NCI-H2171 (cell line): Measurements from ENCODE around the gene PRKX.
"Not testable (repeated sequence)": the region's sequence is repeated elsewhere in the genome, so short reads cannot be mapped to it uniquely, and the experiment has no call there.

Experiments used
- DNase-seq: peaks from one replicate; lab custom pipeline; 2025; lab: John Stamatoyannopoulos, UW

PRKX gene

DNA sequence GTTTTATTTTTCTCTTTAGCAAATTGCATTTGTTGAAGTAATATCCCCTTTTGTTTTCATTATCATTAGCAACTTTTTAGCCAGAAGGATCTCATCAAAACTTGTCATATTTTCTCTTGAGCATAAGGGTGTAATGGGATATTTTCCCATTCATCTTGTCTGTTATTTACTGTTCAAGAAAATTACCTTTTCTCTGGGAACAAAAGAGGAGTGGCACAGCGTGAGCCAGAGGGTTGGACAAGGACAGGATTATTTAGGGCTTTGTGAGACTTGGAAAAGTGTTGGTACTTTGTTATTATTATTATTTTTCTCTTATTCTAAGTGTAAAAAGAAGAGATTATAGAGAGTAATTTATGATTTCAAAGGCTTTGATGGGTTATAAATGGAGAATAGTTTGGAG, 135.9 kb downstream of the PRKX start:
- peak; percentile 17 for DNase-seq

DNA sequence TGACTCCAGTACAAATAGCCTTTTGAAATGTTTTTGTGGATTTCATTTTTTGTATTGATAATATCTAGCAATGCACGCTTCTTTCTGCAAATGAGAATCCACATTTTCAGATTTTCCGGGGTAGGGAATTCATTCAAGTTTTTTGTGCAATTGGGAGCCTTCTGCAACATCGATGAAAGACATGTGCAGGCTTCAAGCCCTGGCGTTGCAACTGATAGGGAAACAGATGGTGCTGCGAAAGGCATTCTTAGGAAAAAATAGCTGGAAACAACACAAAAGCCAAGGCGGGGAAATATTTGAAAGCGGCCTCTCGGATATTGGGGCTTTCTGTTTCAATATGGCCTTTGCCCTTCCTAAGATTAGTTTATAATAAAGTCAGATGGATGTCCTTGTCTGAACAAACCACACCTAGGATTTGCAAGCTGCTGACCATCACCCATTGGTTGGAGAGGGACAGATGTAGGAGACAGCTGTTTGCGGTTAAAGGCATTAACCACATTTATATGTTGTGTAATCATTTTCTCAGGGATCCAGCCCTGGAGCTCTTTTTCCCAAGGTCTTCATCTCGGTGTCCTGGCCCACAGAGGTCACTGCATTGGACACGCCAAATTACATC, 136.5 kb downstream of the PRKX start:
- peak; percentile 15 for DNase-seq

DNA sequence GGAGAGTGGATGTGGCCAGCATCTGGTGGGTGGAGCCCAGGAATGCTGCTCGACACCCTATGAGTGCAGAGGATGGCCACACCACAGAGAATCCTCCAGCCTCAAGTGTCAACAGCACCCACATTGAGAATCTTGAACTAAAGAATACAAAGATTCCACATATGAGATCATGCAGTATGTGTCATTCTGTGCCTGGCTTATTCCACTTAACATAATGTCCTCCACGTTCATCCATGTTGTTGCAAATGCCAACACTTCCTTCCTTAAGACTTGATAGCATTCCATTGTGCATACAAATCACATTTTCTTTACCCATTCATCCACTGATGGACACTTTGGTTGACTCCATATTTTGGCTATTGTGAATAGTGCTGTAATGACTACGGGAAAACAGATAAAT, 145.8 kb downstream of the PRKX start:
- no peak for DNase-seq

DNA sequence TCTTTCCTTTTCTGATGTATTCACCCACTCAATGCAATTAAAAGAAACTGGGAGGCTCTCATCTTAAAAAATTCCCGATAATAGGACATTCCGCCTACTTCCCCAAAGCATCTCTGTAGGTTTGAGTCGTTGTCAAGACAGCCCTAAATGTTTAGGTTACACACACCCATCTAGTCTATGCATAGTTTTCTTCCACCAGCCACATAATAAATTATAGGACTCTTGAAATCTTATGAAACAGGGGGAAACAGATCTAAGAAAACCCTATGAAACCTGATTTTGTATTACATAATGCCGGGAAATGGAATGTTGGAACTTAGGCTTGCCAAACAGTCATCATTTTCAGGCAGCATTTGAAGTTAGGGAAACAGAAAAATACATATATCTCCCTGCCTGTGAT, 150.0 kb downstream of the PRKX start:
- DNase-seq, result no peak

DNA sequence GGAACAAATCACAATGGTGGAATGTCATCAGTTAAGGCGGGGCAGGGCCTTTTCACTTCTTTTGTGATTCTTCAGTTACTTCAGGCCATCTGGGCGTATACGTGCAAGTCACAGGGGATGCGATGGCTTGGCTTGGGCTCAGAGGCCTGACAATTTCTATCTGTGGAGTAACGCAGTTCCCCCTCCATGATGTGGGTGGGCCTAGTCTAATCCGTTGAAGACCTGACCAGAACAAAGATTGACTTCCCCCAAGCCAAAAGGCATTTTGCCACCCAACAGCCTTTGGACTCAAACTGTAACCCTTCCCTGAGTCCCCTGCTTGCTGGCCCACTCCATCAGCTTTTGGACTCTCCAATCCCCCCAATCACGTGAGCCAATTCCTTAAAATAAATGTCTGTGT, 153.4 kb downstream of the PRKX start:
- DNase-seq, result not testable (repeated sequence)
